ENCODE data around the gene KCTD17.

The KCTD17 gene

DNA sequence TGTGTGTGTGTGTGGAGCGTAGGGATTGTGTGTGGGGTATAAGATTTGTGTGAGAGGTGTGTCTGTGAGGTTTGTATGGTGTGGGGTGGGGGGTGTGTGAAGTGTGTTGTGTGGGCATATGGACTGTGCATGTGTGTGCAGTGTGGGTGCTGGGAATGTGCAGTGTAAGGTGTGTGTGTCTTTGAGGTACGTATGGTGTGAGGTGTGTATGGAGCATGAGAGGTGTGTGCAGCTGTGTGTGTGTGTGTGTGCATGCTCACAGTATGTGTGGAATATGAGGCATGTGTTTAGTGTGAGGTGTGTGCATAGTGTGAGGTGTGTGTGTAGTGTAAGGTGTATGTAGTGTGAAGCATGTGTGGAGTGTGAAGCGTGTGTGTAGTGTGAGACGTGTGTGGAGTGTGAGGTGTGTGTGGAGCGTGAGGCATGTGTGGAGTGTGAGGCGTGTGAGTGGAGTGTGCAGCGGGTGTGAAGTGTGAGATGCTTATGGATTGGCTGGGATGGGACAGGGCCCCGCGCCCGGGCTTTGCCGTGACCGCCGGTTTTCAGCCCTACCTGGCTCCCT lies 59.7 kb downstream of the KCTD17 start:
- no peak for DNase-seq

GRCh38 chr22:37112084-37112728 lies 60.7 kb downstream of the KCTD17 start:
- DNase-seq, result no peak

Data from GOT3 (cell line).